Activated CD4-positive, CD25-positive, alpha-beta regulatory T cell (primary cell): ENCODE results near the gene ARHGAP12.

Experiments
- DNase-seq, 4 experiments: peaks; one replicate each; lab custom pipeline; 2025; lab: John Stamatoyannopoulos, UW

ARHGAP12 gene

DNA sequence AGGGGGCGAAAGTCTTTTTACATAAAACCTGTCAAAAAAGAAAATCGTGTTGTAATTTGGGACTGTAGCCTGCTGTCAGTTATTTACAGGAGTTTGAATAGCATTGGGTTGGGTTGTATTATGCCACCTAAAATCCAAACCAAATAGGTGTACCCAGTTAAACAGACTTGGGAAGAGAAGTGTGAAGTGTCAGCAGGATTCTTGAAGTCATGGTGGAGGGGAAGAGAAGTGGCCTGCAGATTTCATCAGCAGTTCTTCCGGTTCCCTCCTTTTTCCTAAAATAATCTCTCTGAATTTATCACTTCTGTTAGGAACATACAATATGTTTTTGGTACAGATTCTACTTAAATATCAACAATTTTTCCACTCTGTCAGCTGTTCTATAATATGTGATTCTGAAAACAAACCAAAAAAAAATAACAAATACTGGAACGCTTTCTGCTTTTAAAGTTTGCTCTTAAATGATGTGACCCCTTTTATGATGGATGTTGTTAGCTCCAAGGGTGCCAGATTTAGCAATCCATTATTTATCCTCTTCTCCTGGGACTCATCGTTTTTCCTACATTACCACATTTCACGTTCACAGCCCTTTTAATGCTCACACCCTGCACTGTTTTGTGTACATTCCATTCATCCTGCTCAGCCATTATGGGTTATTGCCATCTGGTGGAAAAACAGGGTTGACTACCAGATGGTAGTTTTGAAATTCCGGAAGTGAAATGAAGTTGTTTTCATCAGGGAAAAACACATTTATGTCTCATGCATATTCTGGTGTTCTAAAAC, 18.7 kb upstream of the ARHGAP12 start:
- DNase-seq, result no peak

DNA sequence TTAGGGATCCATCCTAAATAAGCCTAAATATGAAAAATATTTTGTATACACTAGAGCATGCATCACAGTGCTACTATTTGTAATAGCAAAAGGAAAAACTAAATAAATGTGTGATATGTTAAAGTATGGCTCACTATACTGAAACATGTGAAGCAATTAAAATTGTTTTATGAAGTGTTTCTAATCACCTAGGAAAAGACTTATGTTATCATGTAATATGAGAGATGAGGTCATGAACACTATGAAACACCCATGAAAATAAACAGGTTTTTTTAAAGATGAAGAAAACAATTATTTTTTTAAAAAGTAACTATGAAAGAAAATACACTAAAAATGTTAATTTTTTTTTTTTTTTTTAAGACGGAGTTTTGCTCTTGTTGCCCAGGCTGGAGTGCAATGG, 16.8 kb upstream of the ARHGAP12 start:
- DNase-seq, result no peak

DNA sequence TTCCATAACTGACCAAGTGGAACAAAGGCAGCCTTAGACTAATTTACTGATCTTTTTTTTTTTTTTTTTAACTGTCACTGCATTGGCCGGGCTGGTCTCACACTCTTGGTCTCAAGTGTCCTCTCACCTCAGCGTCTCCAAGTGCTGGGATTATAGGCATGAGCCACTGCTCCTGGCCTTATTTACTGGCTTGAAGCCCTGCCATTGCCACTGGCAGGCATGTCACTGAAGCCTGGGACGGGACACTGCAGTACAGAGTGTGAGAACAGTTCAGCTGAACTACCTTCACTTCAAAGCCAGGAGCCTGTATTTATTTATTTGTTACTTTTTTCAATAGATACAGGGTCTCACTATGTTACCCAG, 15.4 kb upstream of the ARHGAP12 start:
- no peak for DNase-seq

DNA sequence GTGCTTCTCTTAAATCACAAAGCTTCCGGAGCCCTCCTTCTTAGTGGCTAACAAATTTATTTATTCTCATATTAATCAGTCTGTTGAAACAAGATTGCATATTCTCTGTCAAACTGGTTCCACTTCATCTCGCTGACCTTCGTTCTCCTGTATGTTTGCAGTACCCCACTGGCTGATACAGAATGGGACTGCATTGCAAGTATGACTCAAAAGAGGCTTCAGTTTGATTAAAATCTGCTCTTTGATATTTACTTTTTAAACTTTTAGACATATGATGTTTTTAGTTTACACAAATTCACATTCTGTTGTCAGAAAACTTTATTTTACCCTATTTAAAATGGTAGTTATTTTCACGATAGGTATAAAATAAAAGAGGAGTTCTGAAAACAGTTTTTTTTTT, 14.3 kb upstream of the ARHGAP12 start:
- DNase-seq, result no peak

DNA sequence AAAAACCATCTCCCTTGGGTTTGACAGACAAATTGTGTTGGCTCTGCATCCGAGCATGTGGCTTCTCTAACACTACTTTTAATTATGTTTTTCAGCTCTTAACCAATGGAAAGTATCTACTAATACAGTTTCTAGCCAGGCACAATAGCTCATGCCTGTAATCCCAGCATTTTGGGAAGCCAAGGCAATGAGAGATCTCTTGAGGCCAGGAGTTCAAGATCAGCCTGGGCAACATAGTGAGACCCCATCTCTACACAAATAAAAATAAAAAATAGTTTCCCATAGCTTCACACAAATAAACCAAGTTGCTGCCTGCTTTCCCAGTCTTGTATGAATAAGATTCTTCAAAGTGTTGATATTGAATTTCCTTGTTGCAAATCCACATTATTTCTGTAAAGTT, 13.8 kb upstream of the ARHGAP12 start:
- no peak for DNase-seq

DNA sequence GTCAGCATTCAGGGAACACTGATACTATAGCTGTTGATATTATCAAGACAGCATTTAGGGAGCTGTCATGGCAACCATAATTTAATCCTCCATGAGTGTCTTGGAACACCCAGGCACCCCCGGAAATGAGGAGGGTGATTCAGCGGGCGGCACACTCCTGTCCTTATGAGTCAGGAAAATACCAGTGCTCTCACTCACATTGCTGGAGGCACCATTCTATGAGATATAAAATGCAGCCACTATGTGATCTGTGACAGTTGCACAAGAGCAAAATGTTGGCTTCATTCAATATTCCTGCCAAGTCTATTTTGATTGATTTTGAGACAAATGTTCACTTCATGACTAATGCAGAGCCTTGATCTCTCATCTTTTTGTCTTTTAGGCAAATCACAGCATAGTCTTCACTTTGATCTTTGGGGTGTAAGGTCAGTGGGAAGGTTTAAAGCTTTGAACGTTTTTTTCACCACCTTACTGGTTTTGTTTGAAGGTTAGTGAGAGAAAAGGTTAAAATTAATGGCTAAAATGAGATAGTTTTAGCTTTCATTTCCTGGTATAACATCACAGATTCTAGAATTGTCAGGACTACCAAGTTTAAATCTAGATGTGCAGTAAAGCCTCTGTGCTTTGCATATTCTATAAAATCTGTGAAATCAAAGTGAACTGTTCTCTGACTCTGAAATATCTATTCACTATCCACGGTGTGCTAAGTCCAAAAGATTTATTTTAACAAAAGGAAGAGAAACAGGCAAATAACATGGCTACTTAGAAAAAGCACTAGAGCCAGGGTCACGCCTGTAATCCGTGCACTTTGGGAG, 12.4 kb upstream of the ARHGAP12 start:
- no peak for DNase-seq

DNA sequence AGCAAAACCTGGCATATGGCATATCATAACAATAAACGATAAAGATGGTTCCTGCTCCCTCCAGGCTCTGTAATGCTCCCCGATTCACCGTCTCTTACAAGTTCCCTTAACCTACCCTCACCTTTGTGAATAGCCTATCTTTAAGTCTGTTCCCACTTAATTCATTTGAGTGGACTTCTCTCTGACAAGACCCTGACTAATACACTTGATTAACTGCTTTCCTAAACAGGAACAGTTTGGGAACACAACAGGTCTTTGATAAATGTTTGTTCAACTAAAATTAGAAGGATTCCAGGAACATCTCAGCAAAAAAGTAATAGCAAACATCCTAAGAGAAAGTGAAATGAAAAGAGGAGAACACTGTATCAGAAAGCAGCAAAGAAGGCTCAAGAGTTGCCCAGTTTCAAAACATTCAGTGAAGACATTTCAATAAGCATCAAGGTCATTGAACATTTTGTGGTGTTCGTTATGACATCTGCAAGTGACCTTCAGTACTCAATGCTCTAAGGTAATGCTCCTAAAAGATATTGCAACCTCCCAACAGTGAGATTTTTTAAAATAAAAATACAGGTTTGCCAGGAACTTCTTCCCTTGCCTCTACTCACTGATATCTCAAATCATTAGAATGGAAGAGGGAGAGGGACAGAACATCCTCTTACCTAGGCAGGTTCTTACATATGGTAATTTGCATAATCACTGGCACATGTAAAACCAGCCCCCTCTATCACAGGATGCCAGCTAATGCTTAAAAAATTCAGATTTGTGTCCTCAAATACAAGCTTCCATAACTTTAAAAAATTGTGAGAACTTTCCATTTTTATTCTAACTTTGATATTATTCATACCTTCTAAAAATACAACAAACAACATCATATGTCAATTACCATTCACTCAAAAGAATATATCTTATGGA, 11.4 kb upstream of the ARHGAP12 start:
- no peak for DNase-seq

DNA sequence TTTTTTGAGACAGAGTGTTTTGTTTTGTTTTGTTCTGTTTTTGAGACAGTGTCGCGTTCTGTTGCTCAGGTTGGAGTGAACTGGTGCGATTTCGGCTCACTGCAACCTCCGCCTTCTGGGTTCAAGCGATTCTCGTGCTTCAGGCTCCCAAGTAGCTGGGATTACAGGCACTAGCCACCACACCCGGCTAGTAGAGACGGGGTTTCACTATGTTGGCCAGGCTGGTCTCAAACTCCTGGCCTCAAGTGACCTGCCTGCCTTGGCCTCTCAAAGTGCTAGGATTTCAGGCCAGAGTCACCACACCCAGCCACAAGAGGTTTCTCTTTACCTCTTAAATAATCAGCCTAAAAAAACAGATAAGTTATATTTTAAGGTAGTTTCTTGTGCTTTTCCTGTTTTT, 8.7 kb upstream of the ARHGAP12 start:
- DNase-seq, result no peak

DNA sequence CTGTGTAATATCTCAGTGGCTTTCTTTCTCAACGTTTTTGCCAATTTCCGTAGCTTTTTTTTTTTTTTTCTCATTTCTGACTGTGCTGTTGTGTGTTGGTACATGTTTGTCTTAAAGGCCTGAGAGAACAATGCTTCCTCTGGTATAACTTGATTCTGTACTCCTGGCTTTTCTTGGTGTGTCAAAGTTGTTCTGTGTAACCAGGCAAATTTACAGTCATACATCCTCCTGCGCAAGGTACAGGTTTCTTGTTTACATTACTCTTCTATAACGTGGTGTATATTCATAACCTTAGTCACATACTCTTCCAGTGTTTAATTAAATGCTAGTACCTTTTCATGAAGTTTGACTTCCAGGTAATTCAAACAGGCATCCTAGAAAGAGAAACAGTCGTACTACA, 8.3 kb upstream of the ARHGAP12 start:
- DNase-seq, result no peak

DNA sequence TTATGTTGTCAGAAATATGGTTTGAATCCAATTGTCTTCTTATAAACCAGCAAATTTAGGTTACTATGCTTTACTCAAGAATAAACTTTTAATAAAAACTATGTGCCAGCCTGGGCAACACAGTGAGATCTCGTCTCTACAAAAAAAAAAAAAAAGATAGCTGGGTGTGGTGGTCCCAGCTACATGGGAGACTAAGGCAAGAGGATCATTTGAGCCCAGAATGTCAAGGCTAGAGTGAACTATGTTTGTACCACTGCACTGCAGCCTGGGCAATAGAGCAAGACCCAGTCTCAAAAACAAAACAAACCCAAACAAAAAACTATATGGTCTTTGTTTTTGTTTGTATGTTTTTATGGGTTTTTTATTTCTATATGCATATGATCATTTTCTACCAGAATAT, 7.5 kb upstream of the ARHGAP12 start:
- DNase-seq, result no peak

DNA sequence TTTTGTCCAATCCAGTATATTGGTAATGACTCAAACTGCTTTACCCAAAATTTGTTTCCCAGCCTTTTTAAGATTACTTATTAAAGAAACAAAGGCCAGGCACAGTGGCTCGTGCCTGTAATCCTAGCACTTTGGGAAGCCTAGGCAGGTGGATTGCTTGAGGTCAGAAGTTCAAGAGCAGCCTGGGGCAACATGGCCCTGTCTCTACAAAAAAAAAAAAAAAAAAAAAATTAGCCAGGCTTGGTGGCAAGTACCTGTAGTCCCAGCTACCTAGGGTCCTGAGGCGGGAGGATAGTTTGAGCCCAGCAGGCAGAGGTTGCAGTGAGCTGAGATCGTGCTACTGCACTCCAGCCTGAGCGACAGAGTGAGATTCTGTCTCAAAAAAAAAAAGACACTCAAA, 7.0 kb upstream of the ARHGAP12 start:
- no peak for DNase-seq

DNA sequence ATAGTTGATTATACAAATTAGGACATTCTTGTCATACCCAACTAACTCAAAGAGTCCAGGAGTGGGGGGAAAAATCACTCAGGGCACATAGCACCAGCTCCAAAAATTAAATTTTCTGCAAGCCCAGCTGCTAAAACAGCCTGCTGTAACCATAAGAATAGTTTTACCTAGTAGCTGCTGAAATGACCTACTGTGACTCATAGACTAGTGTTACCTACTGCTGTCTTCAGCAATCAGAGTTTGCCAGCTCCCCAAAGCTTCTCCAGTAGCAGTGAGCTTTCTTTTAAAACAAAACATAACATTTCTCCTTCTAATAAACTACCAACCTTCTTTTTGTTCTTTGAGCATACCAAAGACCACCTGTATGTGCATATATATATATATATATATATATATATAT, 4.2 kb upstream of the ARHGAP12 start:
- DNase-seq, result no peak

DNA sequence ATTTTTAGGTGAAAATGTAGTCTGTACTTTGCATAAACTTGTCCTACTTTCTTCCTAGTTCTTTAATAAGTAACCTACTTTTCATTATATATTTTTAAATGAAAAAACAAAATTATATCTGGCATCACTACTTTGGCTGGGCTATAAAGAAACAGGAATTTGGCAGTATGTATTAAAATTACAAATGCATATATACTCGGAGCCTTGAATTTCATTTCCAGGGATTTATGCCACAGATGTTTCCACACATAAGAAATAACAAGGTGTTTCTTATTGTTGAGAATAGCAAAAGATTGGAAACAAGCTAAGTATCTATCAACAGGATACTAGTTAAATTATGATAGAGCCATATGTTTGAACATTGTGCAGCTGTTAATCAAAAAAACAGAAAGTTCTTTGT, 2.2 kb upstream of the ARHGAP12 start:
- DNase-seq, result no peak

DNA sequence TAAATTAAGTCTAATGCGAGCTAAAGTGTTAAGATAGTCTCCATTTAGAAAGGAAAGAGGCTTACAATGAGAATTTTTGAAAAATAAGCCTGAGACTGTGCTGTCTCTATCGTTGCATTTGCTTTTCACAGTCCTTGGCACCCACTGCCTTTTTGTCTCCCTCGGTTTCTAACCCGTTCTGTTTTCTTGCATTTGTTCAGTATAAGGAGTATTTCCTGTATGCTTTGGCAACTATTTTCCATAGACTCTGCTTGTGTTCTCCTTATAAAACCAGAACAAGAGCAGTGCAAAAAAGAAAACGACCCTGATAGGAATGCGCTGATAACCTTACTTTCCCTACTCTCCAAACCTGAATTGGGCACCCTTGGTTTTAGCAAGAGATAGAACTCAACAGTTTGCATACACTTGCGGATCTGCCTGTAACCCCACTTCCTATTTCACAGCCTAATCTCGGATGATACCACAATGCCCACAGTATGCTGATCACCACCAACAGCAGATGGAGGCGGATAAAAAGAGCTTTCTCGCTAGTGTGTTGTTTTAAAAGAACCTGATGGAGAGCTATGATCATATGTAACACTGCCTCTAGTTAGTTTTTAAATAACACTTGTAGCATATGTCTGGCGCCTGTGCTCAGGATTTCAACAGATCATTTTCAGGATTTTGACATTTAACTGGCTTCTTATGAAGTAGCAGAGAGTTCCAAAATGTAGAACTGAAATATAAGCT, 1.6 kb upstream of the ARHGAP12 start:
- no peak for DNase-seq

DNA sequence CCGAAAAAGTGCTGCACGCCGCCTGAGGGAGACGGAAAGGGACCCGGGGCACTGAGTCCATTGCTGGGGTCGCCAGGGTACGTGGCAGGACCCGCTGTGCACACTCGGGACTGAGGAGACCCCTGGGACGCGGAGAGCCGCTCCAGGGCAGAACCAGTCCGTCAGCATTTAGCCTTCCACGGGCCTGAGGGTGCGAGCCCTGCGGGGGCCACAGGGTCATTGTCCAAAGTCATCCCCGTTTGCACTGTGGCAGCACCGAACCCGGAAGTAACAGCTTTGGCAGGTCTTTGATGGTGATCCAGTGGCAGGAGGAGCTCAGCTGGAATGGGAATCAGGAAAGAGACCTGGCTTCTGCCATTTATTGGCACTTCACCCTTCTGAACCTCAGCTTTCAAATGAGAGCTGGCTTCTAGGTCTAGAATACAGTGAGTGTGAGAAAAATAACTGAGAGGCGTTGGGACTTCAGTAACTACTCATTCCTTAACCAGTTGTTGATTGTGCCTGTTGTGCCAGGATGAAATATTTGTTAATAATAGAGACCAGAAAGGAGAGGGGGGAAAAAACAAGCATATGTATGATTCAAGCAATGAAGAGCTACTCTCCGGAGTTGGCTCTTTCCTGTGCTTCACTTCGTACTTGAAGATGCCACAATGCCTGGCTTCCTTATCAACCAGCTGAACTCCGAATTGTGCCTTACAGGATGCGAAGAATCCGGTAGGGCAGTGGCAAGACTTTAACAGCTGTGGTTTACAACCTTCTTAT, 811 bp upstream of the ARHGAP12 start:
- no peak for DNase-seq

DNA sequence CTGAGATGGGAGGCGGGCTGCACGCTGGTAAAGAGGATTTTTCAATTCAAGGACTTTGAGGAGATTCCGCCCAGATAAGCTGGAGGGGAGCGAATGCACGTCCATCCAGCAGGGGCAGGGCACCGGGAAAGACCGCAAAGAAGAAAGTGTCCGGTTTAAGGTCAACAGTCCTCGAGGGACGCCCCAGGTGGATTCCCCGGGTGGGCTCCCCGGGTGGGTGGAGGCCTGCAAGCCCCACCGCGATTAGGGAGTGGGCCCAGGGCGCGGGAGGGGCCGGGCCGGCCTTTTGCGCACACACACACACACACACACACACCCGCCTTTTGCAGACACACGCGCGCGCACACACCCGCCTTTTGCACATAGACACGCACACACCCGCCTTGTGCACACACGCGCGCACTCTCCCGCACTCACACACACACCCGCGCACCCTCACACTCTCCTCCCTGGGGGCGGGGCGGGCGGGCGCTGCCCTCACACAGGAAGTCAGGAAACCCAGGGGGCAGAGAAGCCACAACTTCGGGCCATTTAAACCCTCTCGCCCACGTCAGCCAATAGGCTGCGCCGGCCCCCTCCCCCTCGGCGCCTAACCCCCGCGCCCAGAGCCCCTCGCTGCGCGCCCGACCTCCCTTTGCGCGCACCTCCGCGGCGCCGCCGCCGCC, 615 bp downstream of the ARHGAP12 start:
- DNase-seq, result peak in 3 of 4 experiments; percentile 40 to 56 (median 53)

DNA sequence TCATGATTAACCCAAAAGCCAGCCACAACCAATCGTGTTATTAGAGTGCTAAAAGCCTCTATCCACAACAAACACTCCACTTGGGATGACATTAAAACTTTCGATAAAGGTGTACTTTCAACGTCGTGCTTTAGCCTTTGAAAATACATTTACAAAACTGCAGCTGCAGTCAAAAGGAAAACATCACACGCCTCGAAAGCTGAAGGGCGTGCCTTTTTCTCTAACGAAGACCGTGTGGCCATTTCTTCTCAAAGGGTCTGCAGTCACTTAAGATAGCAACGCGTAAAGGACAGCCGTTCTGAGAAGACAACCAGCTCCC, 1.1 kb downstream of the ARHGAP12 start:
- no peak for DNase-seq

DNA sequence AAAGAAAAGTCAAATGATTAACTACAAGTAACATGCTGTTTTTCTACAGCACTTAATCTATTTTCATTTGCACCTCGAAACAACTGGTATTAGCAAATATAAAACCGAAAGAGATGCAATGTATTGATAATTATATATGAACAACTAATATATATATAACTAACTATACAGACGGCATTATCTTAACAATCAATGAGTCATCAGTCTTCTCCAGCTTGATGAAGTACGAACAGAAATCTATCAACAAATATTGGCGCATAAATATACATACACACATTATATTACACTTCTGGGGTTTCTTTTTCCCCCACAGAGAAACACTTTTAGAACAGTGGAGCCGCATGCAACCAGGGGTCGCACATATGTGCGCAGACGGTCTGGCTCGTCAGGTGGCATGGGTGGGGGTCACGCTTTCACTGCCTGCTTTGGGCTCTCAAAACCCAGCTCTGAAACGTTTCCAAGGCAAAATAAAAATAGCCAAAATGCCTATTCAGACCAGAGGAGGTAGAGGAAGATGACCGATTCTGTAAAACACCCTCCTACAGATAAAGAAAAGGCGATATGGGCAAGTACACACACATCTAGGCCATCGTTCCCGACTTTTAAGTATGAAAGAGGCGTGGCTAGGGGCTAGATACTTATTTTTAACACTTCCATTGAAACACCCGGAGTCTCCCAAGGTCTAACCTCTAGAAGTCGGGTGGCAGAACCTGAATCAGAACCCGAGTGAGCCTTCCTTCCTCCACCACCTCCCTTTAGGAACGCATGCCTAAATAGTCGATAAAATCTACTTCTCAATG, 1.7 kb downstream of the ARHGAP12 start:
- DNase-seq, result no peak

DNA sequence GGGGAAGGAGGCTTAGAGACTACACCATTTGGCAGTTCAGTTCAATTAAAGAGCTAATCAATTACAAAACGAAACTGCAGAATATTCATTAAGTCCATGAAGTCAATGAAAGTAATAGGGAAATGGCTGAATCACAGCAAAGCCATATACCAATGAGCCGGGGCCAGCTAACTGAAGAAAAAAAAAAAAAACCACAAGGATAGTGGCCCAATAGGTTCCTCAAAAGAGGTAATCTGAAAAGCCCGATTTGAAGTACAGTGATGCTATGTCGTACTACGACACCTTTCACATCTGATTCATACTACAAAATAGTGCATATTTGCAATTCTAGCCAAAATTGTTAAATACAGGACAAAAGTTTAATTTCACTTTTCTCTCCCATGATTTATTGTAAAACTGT, 2.5 kb downstream of the ARHGAP12 start:
- DNase-seq, result no peak

DNA sequence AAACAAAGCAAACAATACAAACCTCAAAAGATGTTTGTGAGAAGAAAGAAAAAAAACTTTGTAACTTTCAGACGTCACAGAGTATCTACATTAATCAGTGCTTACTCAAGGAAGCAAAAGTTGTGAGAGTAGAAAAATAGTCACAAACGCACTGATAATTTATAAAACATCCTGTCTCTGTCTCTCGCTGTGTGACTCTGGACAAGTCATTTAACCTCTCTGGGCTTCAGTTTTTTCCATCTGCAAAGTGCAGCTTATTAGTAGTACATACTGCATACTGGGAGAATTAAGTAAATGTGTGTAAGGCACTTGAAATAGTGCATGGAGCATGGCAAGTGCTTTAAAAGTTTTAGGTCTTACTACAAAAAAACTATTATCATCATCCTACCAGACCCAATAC, 3.8 kb downstream of the ARHGAP12 start:
- no peak for DNase-seq
